Fibroblast of skin of right biceps (primary cell): ENCODE measurements around the gene NTM.
A peak's percentile ranks its signal among the peaks of the same experiment; 100 is the strongest.

ENCODE experiments used
- DNase-seq: peaks from one replicate; pipeline ENCODE4 v3.0.0-alpha.2; 2013

The NTM gene

GRCh38 chr11:131572423-131572822 lies 202.0 kb downstream of the NTM start:
- no peak for DNase-seq

- peak; percentile 96 for DNase-seq
Measured at GRCh38 chr11:131579932-131580387, 209.5 kb downstream of the NTM start.

GRCh38 chr11:131580476-131580875 lies 210.1 kb downstream of the NTM start:
- DNase-seq: peak; percentile 48

GRCh38 chr11:131581046-131581445 lies 210.6 kb downstream of the NTM start:
- peak; percentile 58 for DNase-seq

- DNase-seq: peak; percentile 28
Measured at GRCh38 chr11:131582021-131582525, 211.7 kb downstream of the NTM start.

GRCh38 chr11:131583421-131583820 lies 213.0 kb downstream of the NTM start:
- DNase-seq: no peak

- no peak for DNase-seq
Measured at GRCh38 chr11:131583938-131584337, 213.5 kb downstream of the NTM start.

- peak; percentile 28 for DNase-seq
Measured at GRCh38 chr11:131584785-131585592, 214.6 kb downstream of the NTM start.

GRCh38 chr11:131588057-131588456 lies 217.6 kb downstream of the NTM start:
- DNase-seq: no peak

GRCh38 chr11:131591051-131591461 lies 220.6 kb downstream of the NTM start:
- DNase-seq: peak; percentile 87

- DNase-seq: no peak
Measured at GRCh38 chr11:131592152-131592551, 221.7 kb downstream of the NTM start.

GRCh38 chr11:131592734-131593133 lies 222.3 kb downstream of the NTM start:
- no peak for DNase-seq

- DNase-seq: no peak
Measured at GRCh38 chr11:131593301-131593700, 222.9 kb downstream of the NTM start.

GRCh38 chr11:131595797-131596196 lies 225.4 kb downstream of the NTM start:
- no peak for DNase-seq

GRCh38 chr11:131597890-131598289 lies 227.5 kb downstream of the NTM start:
- DNase-seq: no peak

- DNase-seq: no peak
Measured at GRCh38 chr11:131598305-131598704, 227.9 kb downstream of the NTM start.

GRCh38 chr11:131599285-131599684 lies 228.9 kb downstream of the NTM start:
- no peak for DNase-seq

GRCh38 chr11:131600628-131601027 lies 230.2 kb downstream of the NTM start:
- peak; percentile 56 for DNase-seq

- peak; percentile 64 for DNase-seq
Measured at GRCh38 chr11:131601586-131601985, 231.2 kb downstream of the NTM start.

- DNase-seq: peak; percentile 57
Measured at GRCh38 chr11:131602431-131602830, 232.0 kb downstream of the NTM start.

GRCh38 chr11:131606811-131607335 lies 236.5 kb downstream of the NTM start:
- no peak for DNase-seq

- DNase-seq: peak; percentile 98
Measured at GRCh38 chr11:131609337-131609736, 238.9 kb downstream of the NTM start.

- DNase-seq: peak; percentile 51
Measured at GRCh38 chr11:131609921-131610320, 239.5 kb downstream of the NTM start.

GRCh38 chr11:131611322-131611721 lies 240.9 kb downstream of the NTM start:
- DNase-seq: no peak
